Glutamatergic neuron (in vitro differentiated cells): ENCODE measurements around the gene VSIG4. TPM values are rescaled to one million over a fixed set of nuclear protein-coding genes. Genes with fewer than 3 reads are reported as not detected.
"Not testable (repeated sequence)": the region's sequence is repeated elsewhere in the genome, so short reads cannot be mapped to it uniquely, and the experiment has no call there.

Experiments used
- DNase-seq: peaks from one replicate; pipeline ENCODE4 v3.0.0; 2022
- H3K27ac Mint-ChIP-seq: one replicate; pipeline ENCODE4 v1.8.0; 2020; ENCODE audit warnings: mild to moderate bottlenecking, mixed read lengths, inconsistent platforms; ENCODE audit not compliant: unreplicated experiment
- H3K27me3 Mint-ChIP-seq: one replicate; pipeline ENCODE4 v1.8.0; 2020; ENCODE audit warnings: mild to moderate bottlenecking, moderate library complexity, mixed read lengths, inconsistent platforms; ENCODE audit not compliant: unreplicated experiment
- H3K36me3 Mint-ChIP-seq: one replicate; pipeline ENCODE4 v1.8.0; 2020; ENCODE audit warnings: mild to moderate bottlenecking, mixed read lengths, inconsistent platforms; ENCODE audit not compliant: unreplicated experiment
- H3K4me1 Mint-ChIP-seq: one replicate; pipeline ENCODE4 v1.8.0; 2020; ENCODE audit warnings: mild to moderate bottlenecking, low read depth, mixed read lengths, inconsistent platforms; ENCODE audit not compliant: unreplicated experiment
- H3K4me3 Mint-ChIP-seq: one replicate; pipeline ENCODE4 v1.8.0; 2020; ENCODE audit warnings: mild to moderate bottlenecking, mixed read lengths, inconsistent platforms; ENCODE audit not compliant: unreplicated experiment
- H3K9me3 Mint-ChIP-seq: one replicate; pipeline ENCODE4 v1.8.0; 2020; ENCODE audit warnings: mild to moderate bottlenecking, moderate library complexity, mixed read lengths, inconsistent platforms; ENCODE audit not compliant: unreplicated experiment
- total RNA-seq: library from RNA; stranded (reverse); fragmentation: NEBNext Ultra II Directional; extraction: Animal tissue kit (Norgen Biotek cat#: 25700); gene quantifications from one replicate; pipeline ENCODE4 v1.2.1, GENCODE V29; 2021; ENCODE audit not compliant: unreplicated experiment
- TF ChIP-seq, protein P1 (sequence below): fragments of 200-600 bp; sonication (generic); IDR thresholded peaks from one replicate; pipeline ENCODE4 v1.5.0; 2021; ENCODE audit not compliant: partially characterized antibody, unreplicated experiment

Gene VSIG4
- total RNA-seq, 1 donor from 2014 or later, result not detected

DNA sequence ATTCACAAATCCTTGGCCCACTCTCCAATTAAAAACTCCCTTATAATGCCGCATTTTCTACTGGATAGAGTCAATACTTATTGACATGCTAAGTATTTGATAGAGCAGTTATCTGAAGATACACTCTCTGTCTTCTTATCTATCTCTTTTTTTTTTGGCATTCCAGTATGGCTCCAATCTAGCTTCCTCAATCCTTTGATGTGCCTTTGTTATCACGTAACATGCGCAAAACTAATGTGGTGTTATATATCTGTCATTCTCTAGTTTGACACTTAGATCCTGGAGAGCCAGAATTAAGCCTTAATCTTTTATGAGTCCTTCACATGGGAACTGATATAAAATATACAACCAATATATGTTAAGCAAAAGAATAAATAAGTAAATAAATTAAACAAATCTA is 54.7 kb downstream of the VSIG4 start:
- Mint-ChIP-seq H3K36me3 (no peaks in the 10 kb centered on the region), H3K4me1 (no peaks in the 10 kb centered on the region), H3K27me3 (no peaks in the 10 kb centered on the region), H3K9me3 (no peaks in the 10 kb centered on the region), H3K27ac (no peak overlapping the region), H3K4me3 (no peak overlapping the region)
- TF ChIP-seq, protein P1, sequence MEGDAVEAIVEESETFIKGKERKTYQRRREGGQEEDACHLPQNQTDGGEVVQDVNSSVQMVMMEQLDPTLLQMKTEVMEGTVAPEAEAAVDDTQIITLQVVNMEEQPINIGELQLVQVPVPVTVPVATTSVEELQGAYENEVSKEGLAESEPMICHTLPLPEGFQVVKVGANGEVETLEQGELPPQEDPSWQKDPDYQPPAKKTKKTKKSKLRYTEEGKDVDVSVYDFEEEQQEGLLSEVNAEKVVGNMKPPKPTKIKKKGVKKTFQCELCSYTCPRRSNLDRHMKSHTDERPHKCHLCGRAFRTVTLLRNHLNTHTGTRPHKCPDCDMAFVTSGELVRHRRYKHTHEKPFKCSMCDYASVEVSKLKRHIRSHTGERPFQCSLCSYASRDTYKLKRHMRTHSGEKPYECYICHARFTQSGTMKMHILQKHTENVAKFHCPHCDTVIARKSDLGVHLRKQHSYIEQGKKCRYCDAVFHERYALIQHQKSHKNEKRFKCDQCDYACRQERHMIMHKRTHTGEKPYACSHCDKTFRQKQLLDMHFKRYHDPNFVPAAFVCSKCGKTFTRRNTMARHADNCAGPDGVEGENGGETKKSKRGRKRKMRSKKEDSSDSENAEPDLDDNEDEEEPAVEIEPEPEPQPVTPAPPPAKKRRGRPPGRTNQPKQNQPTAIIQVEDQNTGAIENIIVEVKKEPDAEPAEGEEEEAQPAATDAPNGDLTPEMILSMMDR, result no peak
- no peak for DNase-seq

DNA sequence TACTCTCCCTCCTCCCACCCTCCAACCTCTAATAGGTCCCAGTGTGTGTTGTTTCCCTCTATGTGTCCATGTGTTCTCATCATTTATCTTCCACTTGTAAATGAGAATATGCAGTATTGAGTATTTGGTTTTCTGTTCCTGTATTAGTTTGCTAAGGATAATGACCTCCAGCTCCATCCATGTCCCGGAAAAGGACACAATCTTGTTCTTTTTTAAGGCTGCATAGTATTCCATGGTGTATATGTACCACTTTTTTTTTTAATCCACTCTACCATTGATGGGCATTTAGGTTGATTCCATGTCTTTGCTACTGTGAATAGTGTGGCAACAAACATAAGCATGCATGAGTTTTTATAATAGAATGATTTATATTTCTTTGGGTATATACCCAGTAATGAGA is 62.7 kb downstream of the VSIG4 start:
- not testable (repeated sequence) for H3K9me3 Mint-ChIP-seq, H3K27ac Mint-ChIP-seq, DNase-seq, H3K4me3 Mint-ChIP-seq, H3K36me3 Mint-ChIP-seq, H3K4me1 Mint-ChIP-seq, H3K27me3 Mint-ChIP-seq

DNA sequence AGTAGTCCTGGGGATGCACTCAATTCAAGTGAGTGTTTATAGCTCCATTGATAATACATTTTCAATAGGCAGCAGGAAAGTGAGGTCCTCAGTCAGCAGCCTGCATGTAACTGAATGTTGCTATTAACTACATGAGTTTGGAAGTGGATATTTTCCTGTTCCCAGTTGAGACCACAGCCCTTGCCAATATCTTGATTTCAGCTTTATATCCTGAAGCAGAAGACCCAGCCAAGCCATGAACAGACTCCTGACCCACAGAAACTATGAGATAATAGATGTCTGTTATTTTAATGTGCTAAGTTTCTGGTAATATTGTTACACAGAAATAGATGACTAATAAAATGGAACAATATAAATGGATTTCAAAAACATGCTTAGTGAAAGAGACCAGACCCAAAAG is 63.7 kb downstream of the VSIG4 start:
- DNase-seq, result no peak
- H3K9me3 Mint-ChIP-seq, result no peaks in the 10 kb centered on the region
- no peaks in the 10 kb centered on the region for H3K27me3 Mint-ChIP-seq
- H3K36me3 Mint-ChIP-seq, result no peaks in the 10 kb centered on the region
- no peak overlapping the region for H3K4me3 Mint-ChIP-seq
- no peaks in the 10 kb centered on the region for H3K4me1 Mint-ChIP-seq
- TF ChIP-seq, protein P1, result no peak
- no peak overlapping the region for H3K27ac Mint-ChIP-seq

DNA sequence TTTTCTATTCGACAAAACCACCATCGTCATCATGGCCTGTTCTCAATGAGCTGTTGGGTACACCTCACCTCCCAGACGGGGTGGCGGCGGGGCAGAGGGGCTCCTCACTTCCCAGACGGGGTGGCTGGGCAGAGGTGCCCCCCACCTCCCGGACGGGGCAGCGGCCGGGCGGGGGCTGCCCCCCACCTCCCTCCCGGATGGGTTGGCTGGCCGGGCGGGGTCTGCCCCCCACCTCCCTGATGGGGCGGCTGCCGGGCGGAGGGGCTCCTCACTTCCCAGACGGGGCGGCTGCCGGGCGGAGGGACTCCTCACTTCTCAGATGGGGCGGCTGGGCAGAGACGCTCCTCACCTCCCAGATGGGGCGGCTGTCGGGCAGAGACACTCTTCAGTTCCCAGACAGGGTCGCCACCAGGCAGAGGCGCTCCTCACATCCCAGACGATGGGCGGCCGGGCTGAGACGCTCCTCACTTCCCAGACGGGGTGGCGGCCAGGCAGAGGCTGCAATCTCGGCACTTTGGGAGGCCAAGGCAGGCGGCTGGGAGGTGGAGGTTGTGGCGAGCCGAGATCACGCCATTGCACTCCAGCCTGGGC is 64.6 kb downstream of the VSIG4 start:
- DNase-seq, H3K4me1 Mint-ChIP-seq, H3K27me3 Mint-ChIP-seq, H3K4me3 Mint-ChIP-seq, H3K36me3 Mint-ChIP-seq, H3K27ac Mint-ChIP-seq, H3K9me3 Mint-ChIP-seq: not testable (repeated sequence)

Other genes with a start within 250 kb of the VSIG4 start
- 2.2 TPM for gene HEPH, start 124.2 kb upstream of the VSIG4 start, total RNA-seq